ENCODE data around the gene ESYT1.

Gene ESYT1

DNA sequence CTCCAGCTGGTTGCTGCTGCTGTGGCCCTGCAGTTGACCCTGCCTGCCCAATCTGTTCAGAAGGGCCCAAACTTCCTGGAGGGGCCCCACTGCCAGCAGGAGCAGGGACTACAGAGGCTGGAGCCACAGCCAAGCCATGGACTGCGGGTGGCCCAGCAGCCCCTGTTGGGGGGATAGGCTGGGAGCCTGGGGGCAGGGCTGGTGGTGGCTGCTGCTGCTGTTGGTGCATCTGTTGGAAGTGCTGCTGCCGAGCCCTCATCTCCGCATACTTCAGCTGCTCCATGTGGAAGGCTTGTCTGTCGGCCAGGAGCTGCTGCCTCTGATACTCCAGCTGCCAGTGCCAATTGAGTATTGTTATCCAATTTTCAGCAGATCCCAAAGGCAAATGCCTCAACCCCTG, 37.3 kb downstream of the ESYT1 start:
- peak overlapping the region in 1 of 2 donors; percentile 29 for H3K27ac ChIP-seq
- TF ChIP-seq, protein P1, sequence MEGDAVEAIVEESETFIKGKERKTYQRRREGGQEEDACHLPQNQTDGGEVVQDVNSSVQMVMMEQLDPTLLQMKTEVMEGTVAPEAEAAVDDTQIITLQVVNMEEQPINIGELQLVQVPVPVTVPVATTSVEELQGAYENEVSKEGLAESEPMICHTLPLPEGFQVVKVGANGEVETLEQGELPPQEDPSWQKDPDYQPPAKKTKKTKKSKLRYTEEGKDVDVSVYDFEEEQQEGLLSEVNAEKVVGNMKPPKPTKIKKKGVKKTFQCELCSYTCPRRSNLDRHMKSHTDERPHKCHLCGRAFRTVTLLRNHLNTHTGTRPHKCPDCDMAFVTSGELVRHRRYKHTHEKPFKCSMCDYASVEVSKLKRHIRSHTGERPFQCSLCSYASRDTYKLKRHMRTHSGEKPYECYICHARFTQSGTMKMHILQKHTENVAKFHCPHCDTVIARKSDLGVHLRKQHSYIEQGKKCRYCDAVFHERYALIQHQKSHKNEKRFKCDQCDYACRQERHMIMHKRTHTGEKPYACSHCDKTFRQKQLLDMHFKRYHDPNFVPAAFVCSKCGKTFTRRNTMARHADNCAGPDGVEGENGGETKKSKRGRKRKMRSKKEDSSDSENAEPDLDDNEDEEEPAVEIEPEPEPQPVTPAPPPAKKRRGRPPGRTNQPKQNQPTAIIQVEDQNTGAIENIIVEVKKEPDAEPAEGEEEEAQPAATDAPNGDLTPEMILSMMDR (IDR thresholded peaks at IDR 0.05), result no peak
- H3K4me3 ChIP-seq, result no peak overlapping the region
- DNase-seq (ENCODE audit: low spot score), result no peak

DNA sequence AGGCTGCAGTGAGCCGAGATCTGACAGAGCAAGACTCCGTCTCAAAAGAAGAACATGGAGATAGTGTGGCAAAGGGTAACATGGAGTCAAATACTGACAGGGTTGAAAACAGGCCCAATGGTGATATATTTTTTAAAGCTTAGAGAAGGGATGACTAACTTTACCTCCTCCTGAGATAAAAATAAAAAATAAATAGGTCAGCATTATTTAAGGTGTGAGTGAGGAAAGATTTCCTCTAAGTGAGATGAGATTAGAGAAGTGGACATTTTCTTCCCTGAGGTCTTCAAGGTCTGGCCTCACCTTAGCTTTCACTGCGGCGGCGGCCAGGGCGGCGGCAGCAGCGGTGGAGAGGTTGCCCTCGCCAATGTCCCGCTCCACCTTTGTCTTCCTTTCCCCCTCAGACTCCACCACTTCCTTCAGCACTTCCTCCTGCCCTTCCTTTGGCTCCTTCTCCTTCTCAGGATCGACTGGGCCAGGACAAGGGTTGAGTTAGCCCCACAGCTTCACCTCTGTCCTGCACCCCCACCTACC, 41.2 kb downstream of the ESYT1 start:
- TF ChIP-seq, protein P1 (IDR thresholded peaks at IDR 0.05), result no peak
- Histone ChIP-seq H3K27ac (no peak overlapping the region), H3K4me3 (no peak overlapping the region)
- DNase-seq (ENCODE audit: low spot score), result no peak

DNA sequence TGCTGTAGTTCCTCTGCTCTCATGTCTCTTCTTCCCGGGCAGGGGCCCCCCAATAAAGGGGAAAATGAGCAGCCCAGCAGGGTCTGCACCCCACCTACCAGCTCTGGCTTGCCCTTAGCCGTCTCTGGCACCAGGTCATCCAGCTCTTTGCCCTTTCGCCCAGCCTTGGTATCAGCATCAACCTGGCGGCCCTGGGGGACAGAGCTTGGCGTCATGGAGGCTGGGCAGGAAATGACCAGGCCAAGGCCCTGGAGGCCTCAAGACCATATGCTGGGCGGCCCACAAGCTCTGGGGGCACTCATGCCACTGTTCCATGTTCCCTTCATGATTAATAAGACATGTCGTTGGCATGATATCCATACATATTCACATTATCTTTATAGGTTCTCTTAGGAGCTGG, 44.8 kb downstream of the ESYT1 start:
- DNase-seq (ENCODE audit: low spot score), result no peak
- Histone ChIP-seq H3K4me3 (no peak overlapping the region), H3K27ac (no peak overlapping the region)
- TF ChIP-seq, protein P1 (IDR thresholded peaks at IDR 0.05), result no peak

DNA sequence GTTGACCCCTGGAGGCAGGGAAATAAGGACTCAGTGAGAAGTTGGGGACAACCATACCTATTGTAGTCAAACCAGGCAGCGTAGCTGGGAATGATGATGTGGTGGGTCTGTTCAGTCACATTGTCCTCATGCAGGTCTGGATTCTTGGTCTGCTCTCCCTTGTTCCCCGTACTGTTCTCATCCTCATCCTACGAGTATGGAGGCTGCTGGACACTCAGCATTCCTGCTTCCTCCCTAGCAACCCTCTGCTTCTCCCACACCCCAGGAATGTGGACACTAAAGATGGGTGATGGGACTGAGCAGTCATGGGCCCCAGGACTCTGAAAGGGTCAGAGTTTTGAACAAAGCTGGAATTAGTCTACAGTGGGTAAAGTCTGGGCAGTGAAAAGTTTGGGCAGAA, 50.3 kb downstream of the ESYT1 start:
- no peak for DNase-seq (ENCODE audit: low spot score)
- TF ChIP-seq, protein P1 (IDR thresholded peaks at IDR 0.05), result no peak
- no peak overlapping the region for H3K27ac ChIP-seq
- no peak overlapping the region for H3K4me3 ChIP-seq

DNA sequence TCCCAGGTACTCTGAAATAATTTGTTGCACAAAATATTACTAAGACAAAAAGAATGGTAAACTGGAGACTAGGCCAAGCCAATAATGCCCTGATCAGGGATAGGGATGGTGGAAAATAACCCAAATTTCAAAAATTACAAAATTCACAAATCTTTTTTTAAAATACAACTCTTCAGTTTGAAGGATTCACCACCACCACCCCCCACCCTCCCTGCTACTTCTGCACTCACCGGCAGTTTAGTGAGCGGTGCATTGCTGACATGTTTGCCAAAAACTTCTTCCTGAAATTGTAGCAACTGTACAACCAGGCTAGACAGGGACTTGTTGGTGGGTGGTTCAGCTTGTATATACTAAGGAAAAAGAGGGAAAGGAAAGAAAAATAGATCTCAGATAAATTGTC, 58.9 kb downstream of the ESYT1 start:
- DNase-seq (ENCODE audit: low spot score), result no peak
- H3K4me3 ChIP-seq, result no peak overlapping the region
- H3K27ac ChIP-seq, result no peak overlapping the region
- TF ChIP-seq, protein P1 (IDR thresholded peaks at IDR 0.05), result no peak

DNA sequence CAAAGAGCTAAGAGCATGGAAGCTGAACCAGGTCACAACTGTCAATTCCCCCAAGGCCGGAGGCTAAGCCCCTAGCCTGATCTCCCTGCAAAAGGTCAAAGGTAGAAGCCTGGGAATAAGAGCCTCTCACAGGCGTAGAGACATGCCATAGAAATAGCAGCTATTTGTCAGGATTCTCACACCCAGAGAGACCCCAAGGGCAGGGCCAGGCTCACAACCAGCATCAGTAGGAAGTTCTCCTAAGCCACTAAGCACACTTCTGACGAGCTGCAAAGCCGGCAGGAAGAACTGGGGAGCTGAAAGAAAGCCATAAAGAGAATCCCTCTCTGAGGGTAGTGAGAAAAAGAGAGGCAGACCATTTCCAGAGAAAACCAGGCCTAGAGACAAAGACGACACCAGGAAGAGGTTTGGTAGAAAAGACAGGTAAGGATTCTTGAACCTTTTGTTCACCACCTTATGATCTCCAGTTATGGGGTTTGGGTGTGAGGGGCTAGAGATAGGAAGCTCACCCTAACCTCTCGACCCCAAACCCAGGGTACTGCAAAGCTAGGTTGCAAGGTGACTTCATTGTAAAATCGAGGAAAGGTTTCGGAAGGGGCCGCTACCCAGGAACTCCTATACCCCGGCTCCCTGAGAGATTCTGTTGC, 60.2 kb downstream of the ESYT1 start:
- DNase-seq (ENCODE audit: low spot score), result no peak
- TF ChIP-seq, protein P1 (IDR thresholded peaks at IDR 0.05), result no peak
- peak overlapping the region; percentile 86 for H3K4me3 ChIP-seq
- peak overlapping the region; percentile 82 to 95 for H3K27ac ChIP-seq

DNA sequence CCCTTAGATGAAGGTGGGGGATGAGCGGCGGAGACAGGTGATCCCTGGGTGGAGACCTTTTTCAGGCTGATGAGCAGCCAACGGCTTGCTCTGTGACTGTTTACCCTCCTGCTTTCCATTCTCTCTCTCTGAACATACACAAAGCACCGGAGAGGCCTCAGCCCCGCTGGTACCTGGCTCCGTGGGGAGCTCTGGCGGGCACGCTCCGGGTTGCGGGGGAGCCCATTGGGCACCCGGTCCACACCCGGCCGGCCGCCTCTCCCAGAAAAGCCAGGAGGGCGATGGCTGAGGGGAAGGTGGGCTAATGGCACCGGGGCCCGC, 60.7 kb downstream of the ESYT1 start:
- peak overlapping the region; percentile 82 to 95 for H3K27ac ChIP-seq
- no peak for DNase-seq (ENCODE audit: low spot score)

More for the DNA sequence above, 60.7 kb downstream of the ESYT1 start:
- H3K4me3 ChIP-seq, result peak overlapping the region; percentile 86
- TF ChIP-seq, protein P1 (IDR thresholded peaks at IDR 0.05), result no peak
